ENCODE measurements around the gene AIG1.

DNA sequence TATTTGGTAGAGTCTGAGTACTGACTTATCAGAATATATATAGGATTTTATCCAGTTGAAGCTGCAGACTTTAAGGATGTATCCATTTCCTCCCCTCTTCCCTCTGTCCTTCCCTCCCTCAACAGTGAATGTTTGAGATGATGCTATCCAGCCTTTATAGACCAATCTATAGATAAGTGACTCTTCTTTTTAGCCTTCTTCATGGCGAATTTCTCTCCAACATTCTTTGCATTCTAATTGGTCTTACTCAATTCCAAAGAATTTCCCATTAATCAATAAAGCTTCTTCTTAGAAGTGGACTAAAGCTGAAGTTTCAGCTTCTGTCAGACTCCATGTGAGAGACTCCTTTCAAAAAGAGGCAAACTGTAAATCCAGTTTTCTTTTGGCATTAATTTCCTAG lies 99.3 kb downstream of the AIG1 start:
- TF ChIP-seq FOXP1 (IDR thresholded peaks at IDR 0.05), result no peak
- TF ChIP-seq FOXP1 (CRISPR knock-in tag; IDR thresholded peaks at IDR 0.05), result no peak
- no peak for TF ChIP-seq ASH2L (IDR thresholded peaks at IDR 0.05; ENCODE audit: insufficient read length, low read depth, low read length)
- no peak for TF ChIP-seq CHD2 (IDR thresholded peaks at IDR 0.05; ENCODE audit: low read depth, low read length)
- TF ChIP-seq HDAC6 (IDR thresholded peaks at IDR 0.05; ENCODE audit: low read depth, low read length), result no peak
- TF ChIP-seq USF2 (IDR thresholded peaks at IDR 0.05; ENCODE audit: low read depth, low read length), result no peak
- TF ChIP-seq USF2 (CRISPR knock-in tag; IDR thresholded peaks at IDR 0.05; ENCODE audit: borderline replicate concordance), result no peak

Data from HepG2 (cell line).